Umbilical cord (tissue), 2 donors: ENCODE data around the gene ZNF200. TPM values are rescaled to one million over a fixed set of nuclear protein-coding genes. Genes with fewer than 3 reads are reported as not detected.
"Not testable (repeated sequence)": the region's sequence is repeated elsewhere in the genome, so short reads cannot be mapped to it uniquely, and the experiment has no call there.

ENCODE experiments used
- DNase-seq: peaks from one replicate; pipeline ENCODE4 v3.0.0-alpha.2; 2015; ENCODE audit warnings: low spot score
- total RNA-seq: library from RNA; depleted of rRNA; stranded (reverse); fragments of >200 nt; gene quantifications from one replicate; pipeline ENCODE4 v1.2.3, GENCODE V29; 2014; ENCODE audit warnings: low replicate concordance; ENCODE audit not compliant: insufficient read depth

ZNF200 gene, protein sequence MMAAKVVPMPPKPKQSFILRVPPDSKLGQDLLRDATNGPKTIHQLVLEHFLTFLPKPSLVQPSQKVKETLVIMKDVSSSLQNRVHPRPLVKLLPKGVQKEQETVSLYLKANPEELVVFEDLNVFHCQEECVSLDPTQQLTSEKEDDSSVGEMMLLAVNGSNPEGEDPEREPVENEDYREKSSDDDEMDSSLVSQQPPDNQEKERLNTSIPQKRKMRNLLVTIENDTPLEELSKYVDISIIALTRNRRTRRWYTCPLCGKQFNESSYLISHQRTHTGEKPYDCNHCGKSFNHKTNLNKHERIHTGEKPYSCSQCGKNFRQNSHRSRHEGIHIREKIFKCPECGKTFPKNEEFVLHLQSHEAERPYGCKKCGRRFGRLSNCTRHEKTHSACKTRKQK
- 13.5 TPM for total RNA-seq

DNA sequence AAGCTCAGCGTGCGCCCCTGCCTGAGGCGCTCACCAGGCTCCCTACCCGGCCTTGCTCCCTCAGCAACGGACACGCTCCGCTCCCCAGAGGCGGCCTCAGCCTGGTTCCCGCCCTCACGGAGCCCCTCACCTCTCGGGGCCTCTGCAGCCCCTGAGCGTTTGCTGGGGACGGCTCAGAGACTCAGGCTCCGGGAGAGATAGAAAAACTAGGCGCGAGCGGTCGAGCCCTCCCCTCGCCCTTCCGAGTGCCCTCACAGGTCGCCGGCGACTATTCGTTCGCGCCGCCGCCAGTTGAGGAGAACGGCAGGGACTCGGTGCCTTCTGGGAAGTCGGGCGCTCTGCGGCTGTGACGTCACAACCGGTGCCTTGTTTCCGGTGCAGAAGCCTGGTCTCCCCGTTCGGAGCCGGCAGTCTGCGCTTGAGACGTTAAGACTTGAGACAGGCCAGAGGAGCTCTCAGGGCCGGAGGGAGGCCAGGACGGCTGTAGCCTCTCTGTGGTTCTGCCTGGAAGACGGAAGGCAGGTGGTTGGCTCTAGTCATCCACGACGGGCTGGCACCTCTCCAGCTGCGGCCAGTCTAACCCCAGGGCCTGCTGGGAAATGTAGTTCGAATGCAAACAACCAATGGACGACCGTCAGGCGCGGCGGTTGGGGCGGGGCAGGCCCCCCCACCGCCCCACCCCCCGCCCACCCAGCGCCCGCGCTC is at the start of gene ZNF200:
Gene ZNF200 (minus strand): TSS at position 302 of the 705 bp plus-strand sequence. CDS start 1,403 bp downstream, outside the sequence.
- peak; percentile 98 for DNase-seq

DNA sequence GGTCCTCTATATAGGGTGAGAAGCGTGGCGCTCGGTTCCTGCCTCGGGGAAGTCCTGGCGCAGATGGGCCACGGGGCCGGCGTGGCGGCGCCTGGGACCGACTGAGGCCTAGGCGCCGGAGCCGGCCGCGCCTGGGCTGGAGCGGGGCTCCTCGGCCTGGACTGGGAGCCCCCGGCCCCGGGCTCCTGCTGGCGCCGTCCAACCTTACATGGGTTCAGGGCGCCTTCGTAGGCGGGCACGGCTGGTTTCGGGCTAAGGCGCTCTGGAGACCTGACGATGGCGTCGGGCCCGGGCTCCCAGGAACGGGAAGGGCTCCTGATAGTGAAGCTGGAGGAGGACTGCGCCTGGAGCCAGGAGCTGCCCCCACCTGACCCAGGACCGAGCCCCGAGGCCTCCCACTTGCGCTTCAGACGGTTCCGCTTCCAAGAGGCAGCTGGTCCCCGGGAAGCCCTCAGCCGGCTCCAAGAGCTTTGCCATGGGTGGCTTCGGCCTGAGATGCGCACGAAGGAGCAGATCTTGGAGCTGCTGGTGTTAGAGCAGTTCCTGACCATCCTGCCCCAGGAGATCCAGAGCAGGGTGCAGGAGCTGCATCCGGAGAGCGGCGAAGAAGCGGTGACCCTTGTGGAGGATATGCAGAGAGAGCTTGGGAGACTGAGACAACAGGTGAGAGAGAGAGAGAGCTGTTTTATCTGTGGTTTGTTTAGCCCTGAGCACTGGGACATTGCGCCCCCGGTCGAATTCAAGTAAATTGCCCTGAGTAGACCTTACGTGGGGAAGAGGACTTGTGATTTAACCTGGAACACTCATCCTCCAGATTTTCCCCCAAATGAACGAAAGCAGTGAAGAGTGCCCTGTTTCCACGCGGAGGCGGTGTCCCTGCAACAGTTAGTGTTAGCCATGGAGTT is 48.8 kb upstream of the ZNF200 start:
- DNase-seq, result no peak

DNA sequence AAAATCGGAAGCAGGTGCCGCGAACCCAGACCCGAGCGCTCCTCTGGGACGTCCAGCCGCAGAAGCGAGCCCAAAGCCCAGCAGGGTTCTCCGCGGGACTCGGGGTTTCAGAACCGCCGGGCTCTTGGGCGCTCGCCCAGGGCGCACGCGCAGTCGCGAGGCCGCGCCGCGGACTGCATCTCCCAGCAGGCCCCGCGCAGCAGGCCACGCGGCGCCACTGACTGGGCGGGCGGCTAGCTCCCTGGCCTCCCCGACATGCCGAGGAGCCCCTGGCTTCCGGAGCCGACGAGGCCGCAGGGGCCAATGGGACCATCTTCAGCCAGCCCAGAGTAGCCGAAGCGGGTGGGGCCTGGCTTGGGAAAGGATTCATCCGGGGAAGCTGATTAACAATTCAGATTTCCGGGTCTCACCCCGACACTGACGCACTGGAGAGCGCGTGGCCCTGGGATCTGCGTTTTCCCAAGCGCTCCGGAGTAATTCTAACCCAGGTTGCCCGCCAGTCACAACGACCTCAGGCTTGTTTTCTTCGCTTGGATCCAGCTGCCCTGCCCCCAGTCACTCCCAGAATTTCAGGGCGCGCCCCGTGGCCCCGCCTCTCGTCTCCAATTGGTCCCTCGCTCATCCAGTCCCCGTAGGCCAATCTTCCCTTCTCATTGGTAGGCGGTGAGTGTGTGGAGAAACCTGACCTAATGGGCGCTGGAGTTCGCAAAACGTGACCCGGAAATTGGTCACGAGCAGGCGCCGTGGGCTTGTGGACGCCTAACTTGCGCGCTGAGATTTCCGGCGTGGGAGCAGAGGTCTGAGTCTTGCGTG is 48.0 kb upstream of the ZNF200 start, which contains the start of gene ZNF263:
Gene ZNF263 (plus strand): TSS at position 762 of the 813 bp plus-strand sequence. CDS start 328 bp downstream, outside the sequence.
- peak; percentile 100 for DNase-seq

DNA sequence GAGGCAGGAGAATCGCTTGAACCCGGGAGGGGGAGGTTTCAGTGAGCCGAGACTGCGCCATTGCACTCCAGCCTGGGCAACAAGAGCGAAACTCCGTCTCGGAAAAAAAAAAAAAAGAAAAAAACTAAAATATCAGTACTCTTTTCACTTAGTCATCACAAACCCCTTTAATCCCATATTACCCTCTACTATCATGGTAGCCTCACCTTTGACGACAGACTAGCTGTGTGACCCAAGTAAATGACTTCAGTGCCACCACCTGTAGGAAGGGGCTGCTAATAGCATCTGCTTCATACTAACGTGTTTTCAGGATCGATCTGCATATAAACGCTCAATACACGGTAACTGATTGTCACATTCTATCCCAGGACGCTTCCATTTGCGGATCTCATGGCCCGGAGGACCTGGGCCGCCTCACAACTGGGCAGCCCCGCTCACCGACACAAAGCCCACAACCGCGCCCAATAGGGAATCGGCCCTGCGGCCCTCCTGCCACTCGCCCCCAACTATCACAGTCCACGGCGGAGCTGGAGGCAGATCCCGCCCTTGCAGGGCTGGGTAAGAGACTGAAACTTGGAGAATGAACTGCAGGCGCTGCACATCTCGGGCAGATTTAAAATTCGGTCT is 47.3 kb upstream of the ZNF200 start:
- DNase-seq, result no peak

DNA sequence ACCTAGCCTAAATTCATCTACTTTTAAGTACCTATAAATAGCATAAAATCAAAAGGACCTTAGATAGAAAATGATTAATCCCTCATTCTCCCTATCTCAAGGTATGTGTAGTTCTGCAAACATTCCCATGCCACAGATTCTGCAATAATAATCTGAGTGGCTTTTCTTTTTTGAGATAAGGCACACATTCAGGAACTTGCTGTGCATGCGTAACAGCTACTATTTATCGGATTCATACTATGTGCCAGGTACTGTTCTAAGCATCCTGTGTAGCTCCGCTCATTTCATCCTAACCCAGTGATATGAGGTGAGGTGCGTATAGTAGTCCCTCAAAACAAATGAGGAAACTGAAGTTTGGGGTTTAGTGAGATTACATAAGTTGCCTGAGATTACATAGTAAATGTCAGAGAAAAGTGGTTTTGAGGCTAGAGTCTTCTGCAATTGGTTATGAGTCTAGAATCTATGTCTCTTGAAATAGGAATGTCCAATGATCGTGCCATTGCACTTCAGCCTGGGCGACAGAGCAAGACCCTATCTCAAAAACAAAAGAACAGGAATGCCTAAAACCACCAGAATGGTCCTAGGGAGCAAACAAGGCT is 46.4 kb upstream of the ZNF200 start:
- no peak for DNase-seq

DNA sequence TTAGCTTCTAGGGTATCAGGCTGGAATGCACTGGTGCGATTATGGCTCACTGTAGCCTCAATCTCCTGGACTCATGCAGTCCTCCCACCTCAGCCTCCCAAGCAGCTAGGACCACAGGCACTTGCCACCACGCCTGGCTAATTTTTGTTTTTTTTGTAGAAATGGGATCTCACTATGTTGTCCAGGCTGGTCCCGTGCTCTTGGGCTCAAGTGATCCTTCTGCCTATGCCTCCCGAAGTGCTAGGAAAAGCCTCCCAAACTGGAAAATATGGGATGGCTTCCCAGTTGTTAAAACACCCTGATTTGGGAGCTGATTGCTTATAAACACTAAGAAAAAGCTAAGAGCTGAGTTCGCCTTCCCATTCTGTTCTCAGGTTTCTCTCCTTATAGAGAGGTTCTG is 41.7 kb upstream of the ZNF200 start:
- DNase-seq, result no peak

DNA sequence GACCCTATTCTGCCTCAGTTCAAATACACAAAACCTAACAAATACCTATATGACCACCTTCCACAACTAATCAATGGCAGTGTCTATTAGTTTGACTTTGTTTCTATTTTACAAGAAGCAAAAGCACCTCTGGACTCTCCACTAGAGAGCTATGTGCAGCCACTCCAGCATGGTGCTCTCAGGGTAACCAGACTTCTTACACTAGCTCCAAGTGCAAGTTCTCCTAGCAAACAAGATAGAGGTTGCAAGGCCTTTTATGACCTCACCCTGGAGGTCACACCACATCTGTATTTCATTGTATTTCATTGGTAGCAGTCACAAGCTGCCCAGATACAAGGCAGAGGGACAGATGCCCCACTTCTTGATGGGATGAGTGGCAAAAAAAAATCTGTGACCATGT is 40.0 kb upstream of the ZNF200 start:
- DNase-seq, result no peak

GRCh38 chr16:3274490-3274889 is 39.5 kb upstream of the ZNF200 start:
- no peak for DNase-seq

- not testable (repeated sequence) for DNase-seq
Measured at GRCh38 chr16:3271281-3271680, 36.3 kb upstream of the ZNF200 start.

GRCh38 chr16:3270718-3271117 is 35.8 kb upstream of the ZNF200 start:
- not testable (repeated sequence) for DNase-seq

- no peak for DNase-seq
Measured at GRCh38 chr16:3268294-3268693, 33.3 kb upstream of the ZNF200 start.

- DNase-seq, result peak; percentile 14
Measured at GRCh38 chr16:3266873-3267537, 32.0 kb upstream of the ZNF200 start.

- DNase-seq, result peak; percentile 99
Measured at GRCh38 chr16:3264137-3265036, 29.4 kb upstream of the ZNF200 start.

DNA sequence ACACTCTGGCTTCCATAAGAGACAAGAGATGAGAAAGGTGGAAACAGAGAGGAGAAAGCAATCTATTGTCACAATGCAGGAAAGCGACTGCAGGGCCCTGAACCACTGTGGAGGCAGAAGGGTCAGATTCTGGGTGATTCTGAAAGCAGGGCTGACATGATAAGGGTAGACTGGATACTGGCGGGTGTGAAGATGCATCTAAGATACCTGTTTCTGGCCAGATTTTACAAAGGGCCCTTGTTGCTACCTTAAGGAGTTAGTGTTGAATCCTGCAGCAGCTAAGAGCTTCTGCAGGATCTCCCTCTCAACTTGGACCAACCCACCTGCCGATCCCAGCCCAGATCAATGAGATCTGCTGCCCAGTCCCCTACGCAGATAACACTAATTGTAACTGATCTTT is 27.6 kb upstream of the ZNF200 start:
- no peak for DNase-seq

GRCh38 chr16:3259836-3260235 is 24.9 kb upstream of the ZNF200 start:
- no peak for DNase-seq

GRCh38 chr16:3256866-3257465 is 22.0 kb upstream of the ZNF200 start:
- no peak for DNase-seq

DNA sequence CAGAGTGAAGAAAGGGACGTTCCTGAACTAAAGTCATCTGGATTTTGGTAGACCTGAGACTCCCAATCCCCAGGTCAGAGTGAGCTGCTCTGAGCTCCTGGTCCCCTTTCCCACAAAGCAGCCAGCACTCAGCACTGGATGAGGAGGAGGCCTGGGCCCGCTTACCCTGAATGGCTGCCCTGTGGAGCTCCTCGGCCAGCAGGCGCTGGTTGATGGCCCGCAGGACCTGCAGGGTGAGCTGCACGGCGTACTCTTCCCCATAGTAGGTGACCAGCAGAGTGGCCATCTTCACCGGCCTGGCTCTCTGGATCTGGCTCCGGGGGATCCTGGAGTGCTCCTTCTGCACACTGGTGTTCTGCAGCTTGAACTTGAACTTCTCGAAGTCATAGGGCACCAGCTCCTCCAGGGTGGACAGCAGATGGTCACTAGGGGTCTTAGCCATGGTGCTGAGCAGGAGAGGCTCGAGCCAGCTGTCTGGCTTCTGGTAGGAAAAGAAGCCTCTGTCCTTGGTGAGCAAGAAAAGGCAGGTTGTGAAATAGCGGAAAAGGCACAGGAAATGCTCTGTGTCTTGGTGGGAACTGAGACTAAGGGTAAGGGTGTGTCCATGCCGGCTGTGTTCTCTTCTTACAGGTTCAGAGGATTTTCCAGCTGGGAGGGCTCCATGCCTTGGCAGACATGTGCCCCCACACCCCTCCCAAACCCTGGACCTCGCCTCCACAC is 21.3 kb upstream of the ZNF200 start, which contains the start of gene MEFV:
Gene MEFV (minus strand): TSS at position 488 of the 720 bp plus-strand sequence. CDS start 46 bp downstream, at position 442.
- DNase-seq, result peak; percentile 23
